GM19455 (cell line): ENCODE data around the gene CDKN2AIP.

Experiments used
- ATAC-seq: cut with Tn5 transposase; IDR thresholded peaks from one replicate; pipeline ENCODE4 v1.9.1; 2021; ENCODE audit not compliant: unreplicated experiment

CDKN2AIP gene

GRCh38 chr4:183444214-183445096 is at the start of gene CDKN2AIP:
Gene CDKN2AIP, plus strand, starts transcription at chr4:183444636. Its CDS starts 162 bp downstream, at chr4:183444798.
- peak; percentile 87 for ATAC-seq

GRCh38 chr4:183395395-183395794 is 49.0 kb upstream of the CDKN2AIP start:
- ATAC-seq: no peak

DNA sequence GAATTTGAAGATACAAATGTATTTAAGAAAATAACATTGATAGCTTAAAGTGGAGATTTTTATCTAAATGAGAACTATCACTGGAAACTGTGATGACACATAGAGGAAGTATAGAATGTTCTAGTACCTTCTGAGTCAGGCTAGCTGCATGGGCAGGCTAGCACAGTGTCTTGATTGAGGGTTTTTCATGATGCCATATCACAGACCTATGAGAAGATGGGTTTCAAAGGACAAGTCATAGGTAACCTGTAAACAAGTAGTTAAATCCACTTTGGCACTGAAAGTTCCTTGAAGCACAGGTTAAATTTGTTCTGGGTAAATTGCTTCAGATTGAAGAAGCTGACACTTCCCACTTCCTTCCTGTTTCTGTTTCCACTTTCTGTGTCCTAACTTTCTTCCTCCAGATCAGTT is 48.2 kb upstream of the CDKN2AIP start:
- no peak for ATAC-seq

DNA sequence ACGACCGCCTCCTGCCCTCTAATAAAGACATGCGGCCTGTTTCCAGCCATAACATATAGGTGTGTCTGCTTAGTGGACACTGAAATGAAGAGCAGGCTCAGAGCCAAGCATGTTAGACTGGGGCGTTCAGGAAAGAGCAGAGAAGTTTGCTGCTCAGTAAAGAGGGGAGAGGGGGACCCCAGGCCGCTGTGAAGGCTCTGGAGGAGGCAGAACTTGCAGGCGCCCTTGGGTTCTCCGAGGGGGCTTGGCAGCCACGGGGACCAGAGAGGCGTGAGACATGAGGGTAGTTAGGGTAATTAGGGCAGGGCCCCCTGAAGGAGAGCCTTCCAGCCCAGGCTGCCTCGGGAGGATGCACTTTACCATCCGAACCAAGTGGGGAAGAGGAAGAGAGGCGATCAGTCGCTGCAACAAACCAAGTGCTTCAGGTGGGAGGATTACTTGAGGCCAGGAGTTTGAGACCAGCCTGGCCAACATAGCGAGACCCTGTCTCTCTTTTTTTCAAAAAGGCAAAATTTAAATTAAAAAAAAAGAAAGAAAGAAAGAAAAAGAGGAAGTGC is 46.6 kb upstream of the CDKN2AIP start:
- ATAC-seq: no peak

DNA sequence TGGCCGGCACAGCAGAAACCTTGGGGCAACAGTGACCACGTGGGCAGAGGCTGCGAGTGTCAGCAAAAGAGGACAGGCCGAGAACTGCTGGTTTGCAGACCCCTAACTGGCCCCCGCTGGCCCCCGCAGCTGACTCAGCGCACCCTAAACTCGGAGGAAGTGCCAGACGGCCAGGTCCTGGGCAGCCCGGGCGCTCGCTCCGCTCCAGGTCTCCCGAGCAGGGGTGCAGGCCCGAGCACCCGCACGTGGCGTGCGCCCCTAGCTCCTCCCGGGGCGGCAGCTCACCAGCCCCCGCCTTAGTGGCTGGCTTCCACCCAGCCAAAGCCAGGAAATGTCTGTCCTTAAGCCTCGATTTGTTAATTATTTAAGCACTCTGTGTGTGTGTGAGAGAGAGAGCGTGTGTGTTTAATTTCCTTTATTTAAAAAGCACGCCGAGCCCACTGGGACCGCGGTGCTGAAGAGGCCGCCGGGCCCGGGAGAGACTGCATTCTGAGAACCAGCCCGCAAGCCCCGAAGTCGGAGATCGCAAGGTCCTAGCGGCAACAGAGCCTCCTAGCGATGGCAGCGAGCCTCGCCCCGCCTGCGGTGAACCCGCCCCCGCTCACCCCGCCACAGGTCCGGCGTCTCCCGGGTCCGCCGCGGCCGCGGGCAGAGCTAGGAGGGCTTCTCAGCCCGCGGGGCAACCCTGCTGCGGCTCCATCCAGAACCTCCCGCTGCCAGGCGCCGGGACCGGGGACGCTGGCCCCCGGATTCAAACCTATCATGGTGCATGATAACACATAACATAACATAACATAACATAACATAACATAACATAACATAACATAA is 45.9 kb upstream of the CDKN2AIP start:
- peak; percentile 87 for ATAC-seq

GRCh38 chr4:183399126-183399522 is 45.3 kb upstream of the CDKN2AIP start:
- ATAC-seq: no peak

DNA sequence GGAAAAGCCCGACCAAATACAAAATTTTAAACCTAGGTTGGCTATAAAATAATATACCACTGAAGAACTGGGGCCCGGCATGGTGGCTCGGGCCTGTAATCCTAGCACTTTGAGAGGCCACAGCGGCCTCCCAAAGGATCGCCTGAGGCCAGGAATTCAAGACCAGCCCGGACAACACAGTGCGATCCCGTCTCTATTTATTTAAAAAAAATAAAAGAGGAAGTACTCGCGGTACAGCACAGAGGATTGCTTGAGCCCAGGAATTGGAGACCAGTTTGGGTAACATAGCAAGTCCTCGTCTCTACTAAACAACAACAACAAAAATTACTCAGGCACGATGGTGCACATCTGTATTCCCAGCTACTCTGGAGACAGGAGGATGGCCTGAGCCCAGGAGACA is 44.8 kb upstream of the CDKN2AIP start:
- ATAC-seq: no peak

GRCh38 chr4:183400035-183400434 is 44.4 kb upstream of the CDKN2AIP start:
- ATAC-seq: no peak

GRCh38 chr4:183401473-183401872 is 43.0 kb upstream of the CDKN2AIP start:
- ATAC-seq: no peak

- ATAC-seq: no peak
Measured at GRCh38 chr4:183402771-183403170, 41.7 kb upstream of the CDKN2AIP start.

DNA sequence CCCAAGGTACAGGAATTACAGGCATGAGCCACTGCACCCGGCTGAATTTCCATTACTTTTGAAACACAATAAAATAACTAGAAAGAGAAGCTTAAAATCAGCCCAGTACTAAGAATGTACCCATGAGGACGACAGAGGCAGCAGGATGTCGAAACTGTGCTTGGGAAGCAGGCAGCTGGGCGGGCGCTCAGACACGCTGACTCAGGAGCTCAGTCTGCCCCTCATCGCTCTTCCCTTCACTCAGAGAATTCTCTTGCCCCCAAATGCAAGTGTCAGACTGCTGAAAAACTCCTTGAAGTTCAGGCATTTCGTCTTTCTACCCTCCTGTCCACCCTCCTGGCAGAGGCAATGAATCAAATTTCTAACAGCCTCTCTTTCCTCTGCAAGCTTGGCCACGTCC is 41.0 kb upstream of the CDKN2AIP start:
- no peak for ATAC-seq

GRCh38 chr4:183403961-183404360 is 40.5 kb upstream of the CDKN2AIP start:
- no peak for ATAC-seq

GRCh38 chr4:183405303-183405702 is 39.1 kb upstream of the CDKN2AIP start:
- ATAC-seq: no peak

DNA sequence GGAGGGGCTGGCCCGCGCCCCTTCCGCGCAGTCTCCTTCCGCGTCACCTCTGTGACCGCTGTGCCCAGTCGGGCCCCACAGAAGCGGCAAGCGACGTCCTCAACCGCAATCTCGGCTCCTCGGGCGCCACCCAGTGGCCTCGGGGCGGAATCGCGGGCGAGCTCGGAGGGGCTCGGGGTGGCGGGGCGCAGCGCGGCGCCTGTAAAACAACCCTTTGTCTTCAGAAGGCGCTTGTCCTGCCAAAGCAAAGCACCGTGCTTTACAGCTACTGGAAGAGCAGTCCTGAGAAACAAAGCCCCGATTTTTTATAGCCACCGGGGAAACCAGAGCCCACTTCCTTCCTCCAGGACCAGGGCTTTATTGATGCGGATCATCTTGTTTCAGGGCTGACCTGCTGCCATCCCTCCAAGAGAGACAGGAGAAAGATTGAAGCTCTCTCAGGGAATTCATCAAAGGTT is 37.3 kb upstream of the CDKN2AIP start:
- ATAC-seq: peak; percentile 98

GRCh38 chr4:183407635-183408464 is 36.6 kb upstream of the CDKN2AIP start:
- ATAC-seq: no peak

DNA sequence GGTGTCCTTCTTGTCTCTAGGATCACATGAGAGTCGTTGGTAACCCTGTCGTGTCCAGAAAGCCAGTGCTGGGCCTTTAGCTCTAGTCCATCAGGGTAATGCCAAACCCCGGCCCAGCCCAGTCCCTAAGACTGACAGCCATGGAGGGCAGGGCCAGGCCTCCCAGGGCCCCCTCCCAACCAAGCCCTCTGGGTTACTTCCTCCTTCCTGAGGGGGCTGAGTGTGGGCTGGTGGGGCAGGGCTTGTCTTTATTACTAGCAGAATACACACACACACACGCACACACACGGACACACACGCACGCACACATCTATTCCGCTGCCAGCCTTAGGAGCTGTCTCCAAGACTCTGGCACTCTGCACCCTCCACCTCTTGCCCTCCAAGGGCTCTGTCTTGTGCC is 35.6 kb upstream of the CDKN2AIP start:
- no peak for ATAC-seq

- ATAC-seq: no peak
Measured at GRCh38 chr4:183409483-183409882, 35.0 kb upstream of the CDKN2AIP start.

DNA sequence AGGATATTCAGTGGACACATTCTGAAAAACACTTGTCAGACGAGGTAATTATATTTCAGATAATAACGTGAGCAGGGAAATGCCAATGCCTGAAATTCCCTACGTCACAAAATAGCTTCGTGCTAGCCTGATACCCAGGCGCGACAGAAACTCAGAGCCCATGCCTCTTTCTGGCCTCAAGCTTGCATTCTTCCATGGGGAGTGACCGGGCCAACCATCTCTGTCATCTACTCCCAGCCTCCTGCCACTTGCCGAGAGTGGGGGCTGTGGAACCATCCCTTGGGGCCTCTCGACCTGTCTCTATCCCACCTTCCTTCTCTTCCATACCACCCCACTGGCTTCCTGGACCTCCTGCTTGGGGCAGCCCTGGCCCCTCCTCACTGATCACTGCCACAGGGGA is 34.5 kb upstream of the CDKN2AIP start:
- ATAC-seq: no peak

DNA sequence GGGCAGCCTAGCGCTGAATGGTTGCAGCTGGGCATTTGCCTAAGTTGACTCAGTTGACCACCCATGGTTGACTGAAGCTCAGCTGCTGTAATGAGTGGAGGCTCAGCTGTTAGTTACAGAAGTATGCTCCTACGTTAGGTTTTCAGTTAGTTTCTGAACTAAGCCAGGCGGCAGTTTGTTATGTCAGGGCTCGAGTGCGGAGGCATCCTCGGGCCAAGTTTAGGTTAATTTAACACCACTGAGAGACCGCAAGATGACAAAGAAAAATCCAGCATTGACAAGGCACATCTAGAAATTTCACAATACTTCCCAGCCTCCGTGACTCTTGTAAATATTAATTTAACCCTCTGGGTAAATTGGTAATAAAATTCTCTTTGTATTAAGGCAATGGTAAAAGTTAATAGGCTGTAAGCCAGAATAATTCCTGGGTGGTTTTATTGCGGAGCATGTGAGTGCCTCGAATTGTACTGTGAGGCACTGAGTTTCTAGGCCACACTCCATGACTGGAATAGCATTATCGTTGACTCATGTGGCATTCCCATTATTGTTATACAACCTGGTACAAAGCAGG is 33.1 kb upstream of the CDKN2AIP start:
- no peak for ATAC-seq

DNA sequence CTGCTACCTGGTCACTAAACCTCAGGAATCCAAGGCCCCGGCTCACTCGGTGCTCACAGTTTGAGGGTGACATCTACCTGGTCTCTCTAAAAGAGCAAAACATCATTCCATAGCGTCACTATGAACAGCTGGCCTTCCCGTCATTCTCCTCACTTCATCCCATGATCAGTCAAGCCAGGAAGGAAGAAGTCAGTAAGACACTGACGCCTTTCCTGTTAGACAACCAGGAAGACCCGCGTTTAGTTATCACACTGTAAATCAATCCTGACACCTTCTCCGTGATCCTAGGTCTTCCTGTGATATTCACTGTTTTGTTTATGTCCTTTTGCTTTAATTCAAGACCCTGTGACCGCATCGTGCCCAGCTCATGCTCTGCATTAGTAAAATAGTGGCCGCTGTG is 31.6 kb upstream of the CDKN2AIP start:
- ATAC-seq: no peak
